ENCODE data around the gene TTC39B. TPM values are rescaled to one million over a fixed set of nuclear protein-coding genes. Genes with fewer than 3 reads are reported as not detected.

Gene TTC39B
- total RNA-seq, 1 donor from 2014 or later = 30.6 TPM

GRCh38 chr9:15294604-15295003, 12.4 kb downstream of the TTC39B start:
- peaks cover 81% of the 10 kb centered on the region for H3K4me1 Mint-ChIP-seq (ENCODE audit: low read depth)
- no peak for TF ChIP-seq CTCF (IDR thresholded peaks at IDR 0.05)
- DNase-seq (ENCODE audit: low spot score) = no peak
- no peaks in the 10 kb centered on the region for H3K27me3 Mint-ChIP-seq (ENCODE audit: low read depth)
- no peak overlapping the region for H3K4me3 Mint-ChIP-seq (ENCODE audit: unreplicated experiment)
- peaks cover 9% of the 10 kb centered on the region for H3K9me3 Mint-ChIP-seq (ENCODE audit: low read depth)
- H3K27ac Mint-ChIP-seq (ENCODE audit: unreplicated experiment) = peak overlapping the region; percentile 97
- peaks cover 18% of the 10 kb centered on the region for H3K36me3 Mint-ChIP-seq (ENCODE audit: low read depth)

- Mint-ChIP-seq H3K9me3 (ENCODE audit: low read depth) (peaks cover 7% of the 10 kb centered on the region), H3K4me3 (ENCODE audit: unreplicated experiment) (no peak overlapping the region), H3K36me3 (ENCODE audit: low read depth) (peaks cover 13% of the 10 kb centered on the region), H3K27me3 (ENCODE audit: low read depth) (no peaks in the 10 kb centered on the region), H3K27ac (ENCODE audit: unreplicated experiment) (no peak overlapping the region), H3K4me1 (ENCODE audit: low read depth) (peaks cover 81% of the 10 kb centered on the region)
- TF ChIP-seq CTCF (IDR thresholded peaks at IDR 0.05) = no peak
- no peak for DNase-seq (ENCODE audit: low spot score)
Measured at GRCh38 chr9:15293804-15294316, 13.2 kb downstream of the TTC39B start.

- Mint-ChIP-seq H3K4me1 (ENCODE audit: low read depth) (peaks cover 73% of the 10 kb centered on the region), H3K27me3 (ENCODE audit: low read depth) (no peaks in the 10 kb centered on the region), H3K9me3 (ENCODE audit: low read depth) (no peaks in the 10 kb centered on the region), H3K4me3 (ENCODE audit: unreplicated experiment) (no peak overlapping the region), H3K27ac (ENCODE audit: unreplicated experiment) (peak overlapping the region; percentile 27), H3K36me3 (ENCODE audit: low read depth) (peaks cover 10% of the 10 kb centered on the region)
- no peak for DNase-seq (ENCODE audit: low spot score)
- no peak for TF ChIP-seq CTCF (IDR thresholded peaks at IDR 0.05)
Measured at GRCh38 chr9:15293084-15293483, 13.9 kb downstream of the TTC39B start.

- no peak for TF ChIP-seq CTCF (IDR thresholded peaks at IDR 0.05)
- Mint-ChIP-seq H3K36me3 (ENCODE audit: low read depth) (peaks cover 9% of the 10 kb centered on the region), H3K27ac (ENCODE audit: unreplicated experiment) (no peak overlapping the region), H3K4me3 (ENCODE audit: unreplicated experiment) (no peak overlapping the region), H3K9me3 (ENCODE audit: low read depth) (no peaks in the 10 kb centered on the region), H3K4me1 (ENCODE audit: low read depth) (peaks cover 53% of the 10 kb centered on the region), H3K27me3 (ENCODE audit: low read depth) (no peaks in the 10 kb centered on the region)
- no peak for DNase-seq (ENCODE audit: low spot score)
Measured at GRCh38 chr9:15289603-15290002, 17.4 kb downstream of the TTC39B start.

- DNase-seq (ENCODE audit: low spot score) = no peak
- Mint-ChIP-seq H3K4me1 (ENCODE audit: low read depth) (peaks cover 45% of the 10 kb centered on the region), H3K9me3 (ENCODE audit: low read depth) (no peaks in the 10 kb centered on the region), H3K4me3 (ENCODE audit: unreplicated experiment) (no peak overlapping the region), H3K27me3 (ENCODE audit: low read depth) (no peaks in the 10 kb centered on the region), H3K27ac (ENCODE audit: unreplicated experiment) (no peak overlapping the region), H3K36me3 (ENCODE audit: low read depth) (peaks cover 5% of the 10 kb centered on the region)
- no peak for TF ChIP-seq CTCF (IDR thresholded peaks at IDR 0.05)
Measured at GRCh38 chr9:15287309-15287708, 19.7 kb downstream of the TTC39B start.

All from chondrocyte (in vitro differentiated cells).